ENCODE measurements around the gene C1QTNF1.

C1QTNF1 gene

GRCh38 chr17:79033046-79033616 is 9.2 kb downstream of the C1QTNF1 start:
- H3K27me3 ChIP-seq (ENCODE audit: insufficient read depth, poor library complexity, severe bottlenecking), result peaks cover 17% of the 10 kb centered on the region

DNA sequence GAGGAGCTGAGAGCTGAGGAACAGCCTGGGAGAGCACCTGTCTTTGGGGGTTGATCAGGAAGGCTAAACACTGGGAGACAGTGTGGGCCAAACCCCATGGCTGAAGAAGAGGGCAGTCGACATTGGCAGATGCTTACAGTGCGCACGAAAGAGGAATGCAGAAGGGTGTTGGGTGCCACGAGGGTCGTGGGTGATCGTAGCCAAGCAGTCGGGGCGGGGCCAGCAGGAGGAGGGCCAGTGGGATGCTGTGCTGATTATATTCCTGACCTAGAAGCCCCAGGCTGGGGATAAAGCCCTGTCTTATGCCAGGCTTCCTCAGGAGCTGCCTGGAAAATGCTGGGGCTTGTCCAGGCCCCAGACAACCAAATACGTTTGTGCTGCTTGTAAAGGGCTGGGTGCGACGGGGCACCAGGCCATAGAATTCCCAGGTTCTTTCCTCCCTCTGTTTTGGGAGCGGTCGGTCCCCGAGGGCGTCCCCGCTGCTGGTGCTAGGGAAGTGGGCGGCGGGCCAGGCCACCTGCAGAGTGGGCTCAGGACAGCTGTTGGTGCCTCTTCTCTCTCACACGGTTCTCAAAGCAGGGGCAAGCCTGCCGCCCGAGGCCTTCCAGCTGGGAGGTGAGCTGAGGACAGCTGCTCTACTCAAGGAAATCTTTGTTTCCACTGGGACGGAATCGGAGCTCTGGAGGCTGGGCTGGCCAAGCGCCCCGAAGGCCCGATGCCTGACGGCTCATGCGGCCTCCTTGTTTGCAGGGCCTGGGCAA is 10.0 kb downstream of the C1QTNF1 start:
- H3K27me3 ChIP-seq (ENCODE audit: insufficient read depth, poor library complexity, severe bottlenecking), result peaks cover 9% of the 10 kb centered on the region
- H3K27ac ChIP-seq (replicated peaks), result no peak overlapping the region
- no peak for DNase-seq (ENCODE audit: low read depth in 1 of 2, low spot score in 1 of 2)

More at GRCh38 chr17:79033046-79033616, 9.2 kb downstream of the C1QTNF1 start:
- Histone ChIP-seq H3K4me3 (replicated peaks; ENCODE audit: insufficient read depth, low read length) (no peak overlapping the region), H3K27ac (replicated peaks) (no peak overlapping the region)
- TF ChIP-seq SPI1 (IDR thresholded peaks at IDR 0.05; ENCODE audit: borderline replicate concordance, low read depth) (no peak), CTCF (IDR thresholded peaks at IDR 0.05; ENCODE audit: insufficient read depth, low read length) (no peak), REST (IDR thresholded peaks at IDR 0.05; ENCODE audit: insufficient replicate concordance, low read depth) (no peak), POLR2AphosphoS5 (IDR thresholded peaks at IDR 0.05; ENCODE audit: low read depth) (no peak), GABPA (IDR thresholded peaks at IDR 0.05; ENCODE audit: low read depth) (no peak)
- no peak for DNase-seq (ENCODE audit: low read depth in 1 of 2, low spot score in 1 of 2)

More for the DNA sequence above, 10.0 kb downstream of the C1QTNF1 start:
- TF ChIP-seq SPI1 (IDR thresholded peaks at IDR 0.05; ENCODE audit: borderline replicate concordance, low read depth) (no peak), GABPA (IDR thresholded peaks at IDR 0.05; ENCODE audit: low read depth) (no peak), REST (IDR thresholded peaks at IDR 0.05; ENCODE audit: insufficient replicate concordance, low read depth) (no peak), CTCF (IDR thresholded peaks at IDR 0.05; ENCODE audit: insufficient read depth, low read length) (no peak), POLR2AphosphoS5 (IDR thresholded peaks at IDR 0.05; ENCODE audit: low read depth) (no peak)
- H3K4me3 ChIP-seq (replicated peaks; ENCODE audit: insufficient read depth, low read length), result no peak overlapping the region
